GM10847 (cell line): ENCODE data around the gene CAMSAP2.

Experiments
- POLR2A ChIP-seq: IDR thresholded peaks from 2 replicates; pipeline ENCODE4 v1.6.1; 2011; ENCODE audit not compliant: insufficient read length; ENCODE audit errors: extremely low read depth

Gene CAMSAP2

GRCh38 chr1:200731654-200732332 is 6.9 kb upstream of the CAMSAP2 start:
- no peak for TF ChIP-seq POLR2A

GRCh38 chr1:200732438-200732837 is 6.3 kb upstream of the CAMSAP2 start:
- no peak for TF ChIP-seq POLR2A

GRCh38 chr1:200733907-200734306 is 4.8 kb upstream of the CAMSAP2 start:
- no peak for TF ChIP-seq POLR2A

- no peak for TF ChIP-seq POLR2A
Measured at GRCh38 chr1:200737647-200738291, 924 bp upstream of the CAMSAP2 start.

- no peak for TF ChIP-seq POLR2A
Measured at GRCh38 chr1:200738949-200739651, 407 bp downstream of the CAMSAP2 start.

GRCh38 chr1:200739702-200740570 is 1.2 kb downstream of the CAMSAP2 start:
- TF ChIP-seq POLR2A: no peak

- no peak for TF ChIP-seq POLR2A
Measured at GRCh38 chr1:200740571-200741208, 2.0 kb downstream of the CAMSAP2 start.

- no peak for TF ChIP-seq POLR2A
Measured at GRCh38 chr1:200741551-200742207, 3.0 kb downstream of the CAMSAP2 start.

GRCh38 chr1:200744143-200744542 is 5.5 kb downstream of the CAMSAP2 start:
- no peak for TF ChIP-seq POLR2A

- no peak for TF ChIP-seq POLR2A
Measured at GRCh38 chr1:200749090-200749489, 10.4 kb downstream of the CAMSAP2 start.

- no peak for TF ChIP-seq POLR2A
Measured at GRCh38 chr1:200751717-200752116, 13.0 kb downstream of the CAMSAP2 start.

GRCh38 chr1:200753650-200754198 is 15.0 kb downstream of the CAMSAP2 start:
- no peak for TF ChIP-seq POLR2A

GRCh38 chr1:200755456-200755855 is 16.8 kb downstream of the CAMSAP2 start:
- TF ChIP-seq POLR2A: no peak

GRCh38 chr1:200762089-200762488 is 23.4 kb downstream of the CAMSAP2 start:
- no peak for TF ChIP-seq POLR2A
